Uterus (tissue), 4 donors: ENCODE results near the gene TMEM203. TPM values are rescaled to one million over a fixed set of nuclear protein-coding genes. Genes with fewer than 3 reads are reported as not detected.
"Not testable (repeated sequence)": the region's sequence is repeated elsewhere in the genome, so short reads cannot be mapped to it uniquely, and the experiment has no call there.

ENCODE experiments used
- DNase-seq, 2 donors: peaks; one replicate each; pipeline ENCODE4 v3.0.0-alpha.2; 2019 to 2020
- H3K27ac ChIP-seq, 2 donors: fragments of 200-600 bp; sonication (generic); 1 replicate in 1 of 2; 2 replicates in 1 of 2; pipeline ENCODE4 v1.5.1; 2016 to 2018
- H3K27me3 ChIP-seq, 2 donors: fragments of 200-600 bp; sonication (generic); one replicate each; pipeline ENCODE4 v1.5.1; 2018 to 2019; ENCODE audit warnings: control low read depth in 1 of 2
- H3K36me3 ChIP-seq, 2 donors: fragments of 200-600 bp; sonication (generic); one replicate each; pipeline ENCODE4 v1.5.1; 2019; ENCODE audit warnings: control low read depth in 1 of 2
- H3K4me1 ChIP-seq, 2 donors: fragments of 200-600 bp; sonication (generic); one replicate each; pipeline ENCODE4 v1.5.1; 2018 to 2019; ENCODE audit warnings: control low read depth in 1 of 2
- H3K4me3 ChIP-seq, 2 donors: fragments of 200-600 bp; sonication (generic); 1 replicate in 1 of 2; 2 replicates in 1 of 2; pipeline ENCODE4 v1.5.1; 2018 to 2019; ENCODE audit warnings: mild to moderate bottlenecking in 1 of 2
- H3K9me3 ChIP-seq, 2 donors: fragments of 200-600 bp; sonication (generic); one replicate each; pipeline ENCODE4 v1.5.1; 2019; ENCODE audit warnings: control low read depth in 1 of 2
- POLR2A ChIP-seq, 2 donors: fragments of 450-650 bp; IDR thresholded peaks; one replicate each; pipeline ENCODE4 v1.6.1; 2016; ENCODE audit warnings: antibody characterized with exemption in 2 of 2, mild to moderate bottlenecking in 1 of 2, moderate library complexity in 1 of 2
- intact Hi-C: fragments of 100-400 bp; cut with DNase I; formaldehyde crosslinking; loops from one replicate; pipeline ENCODE4 v1.15.1; 2023; ENCODE audit warnings: low total_unique reads
- total RNA-seq, 4 donors: library from RNA; depleted of rRNA in 3 of 4; stranded (reverse); fragments of >200 nt in 3 of 4; gene quantifications; one replicate each; pipeline versions ENCODE4 v1.1.0 to v1.2.4, GENCODE V29; 2014 to 2023
- TF ChIP-seq, protein P1 (sequence below), 4 experiments: fragments of 200-600 bp in 2 of 4; fragments of 450-650 bp in 2 of 4; sonication (generic) in 2 of 4; IDR thresholded peaks; one replicate each; pipeline ENCODE4 v1.5.1; 2016 to 2019; ENCODE audit warnings: antibody characterized with exemption in 4 of 4, mild to moderate bottlenecking in 2 of 4, moderate library complexity in 1 of 4
- donor health status: DM: yes; HTN: yes; CAD: no.

Gene TMEM203
- total RNA-seq, 4 donors from 2014 or later: 33.2 to 53.3 (median 38.7) TPM

GRCh38 chr9:137242269-137243203 is 37.1 kb upstream of the TMEM203 start:
- TF ChIP-seq, protein P1, sequence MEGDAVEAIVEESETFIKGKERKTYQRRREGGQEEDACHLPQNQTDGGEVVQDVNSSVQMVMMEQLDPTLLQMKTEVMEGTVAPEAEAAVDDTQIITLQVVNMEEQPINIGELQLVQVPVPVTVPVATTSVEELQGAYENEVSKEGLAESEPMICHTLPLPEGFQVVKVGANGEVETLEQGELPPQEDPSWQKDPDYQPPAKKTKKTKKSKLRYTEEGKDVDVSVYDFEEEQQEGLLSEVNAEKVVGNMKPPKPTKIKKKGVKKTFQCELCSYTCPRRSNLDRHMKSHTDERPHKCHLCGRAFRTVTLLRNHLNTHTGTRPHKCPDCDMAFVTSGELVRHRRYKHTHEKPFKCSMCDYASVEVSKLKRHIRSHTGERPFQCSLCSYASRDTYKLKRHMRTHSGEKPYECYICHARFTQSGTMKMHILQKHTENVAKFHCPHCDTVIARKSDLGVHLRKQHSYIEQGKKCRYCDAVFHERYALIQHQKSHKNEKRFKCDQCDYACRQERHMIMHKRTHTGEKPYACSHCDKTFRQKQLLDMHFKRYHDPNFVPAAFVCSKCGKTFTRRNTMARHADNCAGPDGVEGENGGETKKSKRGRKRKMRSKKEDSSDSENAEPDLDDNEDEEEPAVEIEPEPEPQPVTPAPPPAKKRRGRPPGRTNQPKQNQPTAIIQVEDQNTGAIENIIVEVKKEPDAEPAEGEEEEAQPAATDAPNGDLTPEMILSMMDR (IDR thresholded peaks at IDR 0.05): no peak

GRCh38 chr9:137241490-137242268 is 36.2 kb upstream of the TMEM203 start:
- Histone ChIP-seq H3K4me1 (peaks cover under 1 to 6% of the 10 kb centered on the region in 2 donors), H3K9me3 (no peaks in the 10 kb centered on the region), H3K36me3 (no peaks in the 10 kb centered on the region), H3K4me3 (peak overlapping the region; percentile 76 to 88), H3K27me3 (no peaks in the 10 kb centered on the region), H3K27ac (peak overlapping the region; percentile 91 to 97)
- TF ChIP-seq POLR2A (IDR thresholded peaks at IDR 0.05): no peak
- TF ChIP-seq, protein P1 (IDR thresholded peaks at IDR 0.05): no peak
- DNase-seq: peak; percentile 64 to 70
- intact Hi-C loops: no loop called here

More at GRCh38 chr9:137242269-137243203, 37.1 kb upstream of the TMEM203 start:
- peaks cover 0 to 6% of the 10 kb centered on the region in 2 donors for H3K4me1 ChIP-seq
- intact Hi-C loops: no loop called here
- H3K27ac ChIP-seq: peak overlapping the region; percentile 91 to 97
- no peaks in the 10 kb centered on the region for H3K36me3 ChIP-seq
- no peak for DNase-seq
- H3K27me3 ChIP-seq: no peaks in the 10 kb centered on the region
- peak overlapping the region; percentile 76 to 88 for H3K4me3 ChIP-seq
- no peaks in the 10 kb centered on the region for H3K9me3 ChIP-seq

DNA sequence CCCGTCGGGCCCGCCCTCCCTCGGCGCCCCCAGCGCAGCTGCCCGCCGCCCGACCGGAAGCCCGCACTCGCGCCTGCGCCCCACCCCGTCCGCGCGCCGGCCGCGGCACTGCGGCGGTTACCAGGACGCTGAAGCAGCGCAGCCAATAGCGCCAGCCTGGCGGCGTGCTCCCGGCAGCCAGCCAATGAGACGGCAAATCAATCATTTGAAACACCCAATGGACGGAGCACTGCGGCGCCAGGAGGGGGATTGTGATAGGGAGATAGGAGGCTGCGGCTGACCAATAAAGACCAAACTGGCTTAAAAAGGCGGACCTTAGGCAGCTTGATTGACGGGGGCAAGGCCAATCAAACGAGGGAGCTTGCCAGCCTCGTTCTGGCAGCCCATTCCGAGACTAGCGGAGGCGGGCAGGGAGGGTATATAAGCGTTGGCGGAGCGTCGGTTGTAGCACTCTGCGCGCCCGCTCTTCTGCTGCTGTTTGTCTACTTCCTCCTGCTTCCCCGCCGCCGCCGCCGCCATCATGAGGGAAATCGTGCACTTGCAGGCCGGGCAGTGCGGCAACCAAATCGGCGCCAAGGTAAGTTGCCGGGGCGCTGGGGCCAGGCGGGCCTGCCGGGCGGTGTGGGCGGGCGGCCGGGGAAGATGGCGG is 35.5 kb upstream of the TMEM203 start, which contains the start of gene TUBB4B:
Gene TUBB4B (plus strand): TSS at position 447 of the 649 bp plus-strand sequence. CDS start 74 bp downstream, at position 521.
- H3K36me3 ChIP-seq: no peaks in the 10 kb centered on the region
- peaks cover 6 to 8% of the 10 kb centered on the region in 2 donors for H3K4me1 ChIP-seq
- H3K9me3 ChIP-seq: no peaks in the 10 kb centered on the region
- intact Hi-C loops: no loop called here
- H3K4me3 ChIP-seq: peak within 1 kb of the TSS; percentile 76 to 88
- peak within 1 kb of the TSS; percentile 93 to 97 for H3K27ac ChIP-seq
- DNase-seq: peak; percentile 99 to 100
- no peaks in the 10 kb centered on the region for H3K27me3 ChIP-seq
- TF ChIP-seq, protein P1 (IDR thresholded peaks at IDR 0.05): peak in 2 of 4 experiments; percentile 2 to 50
- TF ChIP-seq POLR2A (IDR thresholded peaks at IDR 0.05): peak; percentile 93 to 100

DNA sequence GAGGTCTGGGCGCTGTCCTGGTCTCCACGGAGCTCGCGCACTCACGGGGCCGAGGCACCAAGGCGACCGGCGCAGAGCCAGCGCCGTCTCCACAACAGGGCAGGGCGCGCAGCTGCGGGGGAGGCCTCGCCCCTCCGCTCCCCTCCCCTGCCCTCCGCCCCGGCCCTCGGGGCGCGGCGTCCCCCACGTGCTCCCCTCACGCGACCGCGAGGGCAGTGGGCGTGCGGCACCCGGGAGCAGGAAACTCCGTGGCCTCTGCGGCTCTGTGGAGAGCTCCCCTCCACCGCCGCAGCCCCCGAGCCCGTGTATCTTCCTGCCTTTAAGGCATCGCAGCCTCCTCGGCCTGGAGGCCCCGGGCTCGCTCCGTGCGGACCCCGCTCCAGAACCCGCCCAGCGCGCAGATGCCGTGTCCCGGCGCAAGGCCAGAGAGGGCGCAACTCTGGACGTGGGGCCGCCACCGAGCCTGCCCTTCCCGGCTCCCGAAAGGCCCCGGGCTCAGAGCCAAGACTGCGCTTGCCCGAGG is 34.9 kb upstream of the TMEM203 start:
- Histone ChIP-seq H3K4me1 (peaks cover 6 to 9% of the 10 kb centered on the region in 2 donors), H3K27ac (peak overlapping the region; percentile 76 to 93), H3K9me3 (no peaks in the 10 kb centered on the region), H3K27me3 (no peaks in the 10 kb centered on the region), H3K4me3 (peak overlapping the region; percentile 56 to 70), H3K36me3 (no peaks in the 10 kb centered on the region)
- TF ChIP-seq, protein P1 (IDR thresholded peaks at IDR 0.05): peak in 1 of 4 experiments; percentile 1
- TF ChIP-seq POLR2A (IDR thresholded peaks at IDR 0.05): peak in 1 of 2 donors; percentile 30
- DNase-seq: peak; percentile 75 to 83
- intact Hi-C loops: no loop called here

DNA sequence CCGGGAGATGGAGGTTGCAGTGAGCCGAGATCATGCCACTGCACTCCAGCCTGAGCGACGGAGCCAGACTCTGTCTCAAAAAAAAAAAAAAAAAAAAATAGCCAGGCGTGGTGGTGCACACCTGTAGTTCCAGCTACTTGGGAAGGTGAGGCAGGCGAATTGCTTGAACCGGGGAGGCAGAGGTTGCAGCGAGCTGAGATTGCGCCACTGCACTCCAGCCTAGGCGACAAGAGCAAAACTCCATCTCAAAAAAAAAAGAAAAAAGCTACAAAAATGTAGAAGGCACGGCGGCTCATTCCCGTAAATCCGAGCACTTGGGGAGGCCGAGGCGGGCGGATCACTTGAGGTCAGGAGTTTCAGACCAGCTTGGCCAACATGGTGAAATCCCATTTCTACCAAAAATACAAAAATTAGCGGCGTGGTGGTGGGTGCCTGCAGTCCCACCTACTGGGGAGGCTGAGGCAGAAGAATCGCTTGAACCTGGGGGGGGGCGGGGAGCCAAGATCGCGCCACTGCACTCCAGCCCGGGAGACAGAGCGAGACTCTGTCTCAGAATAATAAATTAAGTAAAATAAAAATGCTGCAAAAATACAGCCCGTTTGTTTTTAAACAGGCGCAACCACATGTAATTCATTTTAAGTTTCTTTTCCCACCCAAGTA is 34.2 kb upstream of the TMEM203 start:
- peak overlapping the region; percentile 56 to 70 for H3K4me3 ChIP-seq
- H3K36me3 ChIP-seq, H3K27me3 ChIP-seq, H3K9me3 ChIP-seq, intact Hi-C loops, H3K4me1 ChIP-seq, DNase-seq: not testable (repeated sequence)
- peak overlapping the region; percentile 76 to 93 for H3K27ac ChIP-seq
